ENCODE data around the gene GPATCH1. TPM values are rescaled to one million over a fixed set of nuclear protein-coding genes. Genes with fewer than 3 reads are reported as not detected.

GPATCH1 gene
- total and polyA plus RNA-seq, 2 of the 13 experiments (the other 11 are each of a cell fraction or from before 2014, with no cell fraction given), result 6.8 to 6.9 TPM

- TF ChIP-seq ZNF18 (CRISPR knock-in tag; IDR thresholded peaks at IDR 0.05; ENCODE audit: insufficient replicate concordance) (peak; percentile 48), KDM4B (CRISPR knock-in tag; IDR thresholded peaks at IDR 0.05) (peak; percentile 22; the same call in 1 of the 2 replicates)
Observed at GRCh38 chr19:33039108-33039599, 41.8 kb upstream of the GPATCH1 start (continued).

- ChIA-PET POLR2A (interaction anchor here (1.3 to 6.2 kb wide), 6 partner anchors 9 to 61 kb away, joined by 3 to 53 read pairs (median 9); no protein-coding TSS in a partner anchor), CTCF (ENCODE audit: low intra/inter-chr PET ratio, low total read pairs) (no interaction called here)
- DNase-seq (ENCODE audit: low spot score), result no peak
- peaks cover 4 to 15% of the 10 kb centered on the region in 2 experiments; a peak in 3 of 5 replicates for H3K36me3 ChIP-seq (replicated peaks in 1 of 2; ENCODE audit: control insufficient read depth in 1 of 2, insufficient read depth in 2 of 2, low read length in 2 of 2)
- ATAC-seq, result no peak
- peaks cover 61% of the 10 kb centered on the region for H3K79me2 ChIP-seq (ENCODE audit: insufficient read depth, low read length)
- no peaks in the 10 kb centered on the region for H3K9me3 ChIP-seq (ENCODE audit: low read length)
- H3K9ac ChIP-seq (ENCODE audit: insufficient read depth, low read depth, low read length), result peak overlapping the region; percentile 95
- no peak overlapping the region for H2AFZ ChIP-seq (ENCODE audit: low read length)
- H3K4me3 ChIP-seq (replicated peaks in 1 of 3; ENCODE audit: insufficient read depth in 1 of 3, low read depth in 2 of 3, low read length in 3 of 3), result no peak overlapping the region
- H3K27me3 ChIP-seq (ENCODE audit: control insufficient read depth in 1 of 2, insufficient read depth in 2 of 2, low read length in 2 of 2), result no peaks in the 10 kb centered on the region
- peaks cover 74% of the 10 kb centered on the region for H3K4me1 ChIP-seq (ENCODE audit: insufficient read depth, low read length)
- intact Hi-C loops (cut with micrococcal nuclease; ENCODE audit: unreplicated experiment), result no loop called here
- in situ Hi-C loops (cut with HindIII; ENCODE audit: extremely low pct_ligation_motif_present, low pct_unique_long_range_greater_than_20kb), result no loop called here
- peak overlapping the region; percentile 100 for H3K27ac ChIP-seq (ENCODE audit: extremely low read length, insufficient read depth, low read length)
- 69% methylated on average over 1 of the region's 1 CpG for WGBS (ENCODE audit: low lambda C conversion rate)
- FAIRE-seq, result no peak
- BruUV-seq (replicated peaks), result no TSS peak
- H3K4me2 ChIP-seq (ENCODE audit: low read depth, low read length), result peak overlapping the region; percentile 20; the same call in 1 of the 2 replicates
- H4K20me1 ChIP-seq (ENCODE audit: insufficient read depth, low read length), result no peaks in the 10 kb centered on the region
- TF ChIP-seq RBM22 (optimal IDR thresholded peaks at IDR 0.05; ENCODE audit: low read length) (peak; percentile 57), ZBTB39 (CRISPR knock-in tag; IDR thresholded peaks at IDR 0.05) (no peak), HHEX (CRISPR knock-in tag; IDR thresholded peaks at IDR 0.05) (no peak), RCOR2 (CRISPR knock-in tag; IDR thresholded peaks at IDR 0.05) (0 out of 2 replicates have a peak, but pooled peaks have one; percentile 24), SP4 (CRISPR knock-in tag; IDR thresholded peaks at IDR 0.05) (no peak), ZNF414 (CRISPR knock-in tag; IDR thresholded peaks at IDR 0.05) (peak; percentile 59; the same call in 1 of the 2 replicates), ZNF180 (CRISPR knock-in tag; IDR thresholded peaks at IDR 0.05; ENCODE audit: borderline replicate concordance, low read depth) (peak; percentile 100; the same call in 1 of the 2 replicates), FOXC1 (CRISPR knock-in tag; IDR thresholded peaks at IDR 0.05; ENCODE audit: borderline replicate concordance) (0 out of 2 replicates have a peak, but pooled peaks have one; percentile 31), NRL (CRISPR knock-in tag; IDR thresholded peaks at IDR 0.05; ENCODE audit: borderline replicate concordance) (no peak), ATF3 (CRISPR knock-in tag; IDR thresholded peaks at IDR 0.05) (no peak), KDM1A (CRISPR knock-in tag; IDR thresholded peaks at IDR 0.05) (0 out of 2 replicates have a peak, but pooled peaks have one; percentile 50), ZMYM3 (CRISPR knock-in tag; IDR thresholded peaks at IDR 0.05) (peak; percentile 90), HOXA5 (CRISPR knock-in tag; IDR thresholded peaks at IDR 0.05) (no peak), ATF4 (CRISPR knock-in tag; IDR thresholded peaks at IDR 0.05) (no peak), EED (CRISPR knock-in tag; IDR thresholded peaks at IDR 0.05) (no peak), ZFP36 (IDR thresholded peaks at IDR 0.05; ENCODE audit: borderline replicate concordance, low read depth, low read length, partially characterized antibody) (peak; percentile 82)
Observed at GRCh38 chr19:33039815-33040214, 41.2 kb upstream of the GPATCH1 start.
